H9 (cell line): ENCODE results near the gene MFSD12. TPM values are rescaled to one million over a fixed set of nuclear protein-coding genes. Genes with fewer than 3 reads are reported as not detected.

Source experiments
- DNase-seq: peaks from one replicate; pipeline ENCODE4 v3.0.0-alpha.2; 2017
- H2AFZ ChIP-seq: one replicate; pipeline ENCODE4 v1.6.1; 2013; ENCODE audit warnings: mild to moderate bottlenecking, low read length, control low read depth, moderate library complexity
- H2AK5ac ChIP-seq: 2 replicates; pipeline ENCODE4 v1.6.1; 2013; ENCODE audit warnings: low read length, control low read depth, mixed read lengths; ENCODE audit not compliant: insufficient read length
- H2BK120ac ChIP-seq: one replicate; pipeline ENCODE4 v1.6.1; 2013; ENCODE audit warnings: low read depth, mild to moderate bottlenecking, low read length, control low read depth, inconsistent platforms; ENCODE audit not compliant: poor library complexity, severe bottlenecking
- H2BK12ac ChIP-seq: 2 replicates; pipeline ENCODE4 v1.6.1; 2013; ENCODE audit warnings: low read length, control low read depth, mixed read lengths, low read depth; ENCODE audit not compliant: insufficient read length
- H2BK15ac ChIP-seq: 2 replicates; pipeline ENCODE4 v1.6.1; 2013; ENCODE audit warnings: low read depth, low read length, control low read depth
- H2BK20ac ChIP-seq: one replicate; pipeline ENCODE4 v1.6.1; 2013; ENCODE audit warnings: low read depth, mild to moderate bottlenecking, low read length, control low read depth, inconsistent platforms; ENCODE audit not compliant: poor library complexity, severe bottlenecking
- H2BK5ac ChIP-seq: 2 replicates; pipeline ENCODE4 v1.6.1; 2013; ENCODE audit warnings: low read length, control low read depth, mixed read lengths; ENCODE audit not compliant: insufficient read length
- H3K14ac ChIP-seq: 2 replicates; pipeline ENCODE4 v1.6.1; 2013; ENCODE audit warnings: low read length, control low read depth; ENCODE audit not compliant: insufficient read depth
- H3K18ac ChIP-seq: 2 replicates; pipeline ENCODE4 v1.6.1; 2013; ENCODE audit warnings: low read depth, mild to moderate bottlenecking, mixed read lengths, low read length, control low read depth; ENCODE audit not compliant: insufficient read length
- H3K23ac ChIP-seq: 2 replicates; pipeline ENCODE4 v1.6.1; 2013; ENCODE audit warnings: low read length, control low read depth, mixed read lengths, low read depth; ENCODE audit not compliant: insufficient read length
- H3K23me2 ChIP-seq: 2 replicates; pipeline ENCODE4 v1.6.1; 2013; ENCODE audit warnings: low read depth, mild to moderate bottlenecking, mixed read lengths, low read length, control low read depth; ENCODE audit not compliant: insufficient read length, poor library complexity, severe bottlenecking
- H3K27ac ChIP-seq: 2 replicates; pipeline ENCODE4 v1.5.1; 2013; ENCODE audit warnings: low read length, control low read depth, mixed read lengths, low read depth; ENCODE audit not compliant: insufficient read length
- H3K27me3 ChIP-seq: 2 replicates; pipeline ENCODE4 v1.6.1; 2013; ENCODE audit warnings: low read length, control low read depth, inconsistent platforms; ENCODE audit not compliant: insufficient read depth
- H3K4ac ChIP-seq: 2 replicates; pipeline ENCODE4 v1.6.1; 2013; ENCODE audit warnings: low read depth, mild to moderate bottlenecking, control low read depth, inconsistent platforms, low read length, moderate library complexity
- H3K4me1 ChIP-seq: 2 replicates; pipeline ENCODE4 v1.6.1; 2013; ENCODE audit warnings: low read length, control low read depth, inconsistent platforms; ENCODE audit not compliant: insufficient read depth
- H3K4me2 ChIP-seq: 2 replicates; pipeline ENCODE4 v1.6.1; 2013; ENCODE audit warnings: low read length, control low read depth, mixed read lengths; ENCODE audit not compliant: insufficient read length, insufficient read depth
- H3K56ac ChIP-seq: 2 replicates; pipeline ENCODE4 v1.6.1; 2013; ENCODE audit warnings: low read depth, mild to moderate bottlenecking, mixed read lengths, low read length, control low read depth; ENCODE audit not compliant: insufficient read length
- H3K79me1 ChIP-seq: 2 replicates; pipeline ENCODE4 v1.6.1; 2013; ENCODE audit warnings: low read depth, mild to moderate bottlenecking, moderate library complexity, low read length, control low read depth, inconsistent platforms; ENCODE audit not compliant: insufficient read depth, poor library complexity, severe bottlenecking
- H3K79me2 ChIP-seq: 2 replicates; pipeline ENCODE4 v1.6.1; 2013; ENCODE audit warnings: low read length, control low read depth, inconsistent platforms; ENCODE audit not compliant: insufficient read depth
- H3K9ac ChIP-seq: 2 replicates; pipeline ENCODE4 v1.6.1; 2013; ENCODE audit warnings: low read length, control low read depth, mixed read lengths; ENCODE audit not compliant: insufficient read length; ENCODE audit errors: extremely low read depth
- H3K9me3 ChIP-seq: one replicate; pipeline ENCODE4 v1.6.1; 2013; ENCODE audit warnings: low read depth, low read length, inconsistent platforms; ENCODE audit not compliant: control insufficient read depth
- H3T11ph ChIP-seq: one replicate; pipeline ENCODE4 v1.6.1; 2013; ENCODE audit warnings: mild to moderate bottlenecking, low read length, control low read depth, inconsistent platforms
- H4K20me1 ChIP-seq: one replicate; pipeline ENCODE4 v1.6.1; 2013; ENCODE audit not compliant: control insufficient read depth, insufficient read length, insufficient read depth
- H4K5ac ChIP-seq: 2 replicates; pipeline ENCODE4 v1.6.1; 2013; ENCODE audit warnings: low read depth, mild to moderate bottlenecking, mixed read lengths, low read length, control low read depth; ENCODE audit not compliant: insufficient read length
- H4K8ac ChIP-seq: replicated peaks from 2 replicates; pipeline ENCODE4 v1.6.1; 2013; ENCODE audit warnings: low read length, control low read depth, mixed read lengths, low read depth; ENCODE audit not compliant: insufficient read length
- H4K91ac ChIP-seq: 2 replicates; pipeline ENCODE4 v1.6.1; 2013; ENCODE audit warnings: low read depth, mild to moderate bottlenecking, moderate library complexity, mixed read lengths, low read length, control low read depth; ENCODE audit not compliant: insufficient read length
- H3K27ac Mint-ChIP-seq, 3 experiments: 2 replicates in 2 of 3; 3 replicates in 1 of 3; pipeline ENCODE4 v1.8.0; 2020 to 2021; ENCODE audit warnings: mixed read lengths in 3 of 3, mild to moderate bottlenecking in 1 of 3, moderate library complexity in 1 of 3
- H3K27me3 Mint-ChIP-seq: 2 replicates; pipeline ENCODE4 v1.8.0; 2021; ENCODE audit warnings: low read depth, mild to moderate bottlenecking, moderate library complexity, mixed read lengths
- H3K36me3 Mint-ChIP-seq, 3 experiments: 2 replicates in 2 of 3; 3 replicates in 1 of 3; pipeline ENCODE4 v1.8.0; 2020 to 2021; ENCODE audit warnings: low read depth in 3 of 3, mixed read lengths in 3 of 3; ENCODE audit not compliant: insufficient read depth in 1 of 3
- H3K4me1 Mint-ChIP-seq, 2 experiments: 2 replicates each; pipeline ENCODE4 v1.8.0; 2020; ENCODE audit warnings: mixed read lengths in 2 of 2
- H3K4me3 Mint-ChIP-seq, 2 experiments: 2 replicates in 1 of 2; 3 replicates in 1 of 2; pipeline ENCODE4 v1.8.0; 2020 to 2021; ENCODE audit warnings: mild to moderate bottlenecking in 2 of 2, mixed read lengths in 2 of 2, moderate library complexity in 1 of 2
- H3K9me3 Mint-ChIP-seq, 2 experiments: 2 replicates in 1 of 2; 3 replicates in 1 of 2; pipeline ENCODE4 v1.8.0; 2020; ENCODE audit warnings: mild to moderate bottlenecking in 2 of 2, mixed read lengths in 2 of 2, moderate library complexity in 1 of 2
- CTCF ChIP-seq: fragments of 200-600 bp; sonication (generic); conservative IDR thresholded peaks from 3 replicates; pipeline ENCODE4 v1.8.0; 2021; ENCODE audit warnings: antibody characterized with exemption, mild to moderate bottlenecking
- whole genome bisulfite sequencing: extraction: QIAGEN DNeasy Blood & Tissue Kit; methylation state at CpG from one replicate; pipeline ENCODE4 v1.1.7; 2013; ENCODE audit warnings: missing lambda C conversion rate, low lambda C conversion rate, mixed read lengths; ENCODE audit not compliant: insufficient read length; ENCODE audit errors: extremely low coverage; 5-methylcytosine and 5-hydroxymethylcytosine counted together
- total RNA-seq: library from RNA; stranded (reverse); gene quantifications from 2 replicates; pipeline ENCODE4 v1.2.1, GENCODE V29; 2021

Gene MFSD12
- total RNA-seq, 1 experiment from 2014 or later, result 58.8 TPM

- no peak overlapping the region for H2BK20ac ChIP-seq
- H2BK15ac ChIP-seq, result no peak overlapping the region
- no peak overlapping the region for H3K23ac ChIP-seq
- no peaks in the 10 kb centered on the region for H3K4me1 ChIP-seq
- no peak overlapping the region for H4K91ac ChIP-seq
- no peaks in the 10 kb centered on the region for H3K9me3 ChIP-seq
- H3K27me3 ChIP-seq, result no peaks in the 10 kb centered on the region
- H2BK12ac ChIP-seq, result no peak overlapping the region
- H2AK5ac ChIP-seq, result no peak overlapping the region
- Mint-ChIP-seq H3K27me3 (no peaks in the 10 kb centered on the region), H3K4me1 (no peaks in the 10 kb centered on the region), H3K27ac (no peak overlapping the region), H3K9me3 (no peaks in the 10 kb centered on the region), H3K4me3 (no peak overlapping the region), H3K36me3 (peaks cover 12 to 36% (median 35%) of the 10 kb centered on the region in 3 experiments; a peak in 6 of 7 replicates)
- WGBS, result no CpG with 5 or more reads among the region's 14 CpGs
- no peak overlapping the region for H3K18ac ChIP-seq
- DNase-seq, result no peak
- no peak overlapping the region for H3K56ac ChIP-seq
- H4K5ac ChIP-seq, result no peak overlapping the region
- no peak overlapping the region for H4K8ac ChIP-seq
- no peak overlapping the region for H2AFZ ChIP-seq
- no peaks in the 10 kb centered on the region for H4K20me1 ChIP-seq
- H3K79me2 ChIP-seq, result no peaks in the 10 kb centered on the region
- no peak overlapping the region for H3K14ac ChIP-seq
- no peak overlapping the region for H2BK5ac ChIP-seq
- H3K79me1 ChIP-seq, result no peaks in the 10 kb centered on the region
- TF ChIP-seq CTCF, result no peak
- H3K4me2 ChIP-seq, result no peak overlapping the region
- H2BK120ac ChIP-seq, result no peak overlapping the region
- no peak overlapping the region for H3K4ac ChIP-seq
- H3K23me2 ChIP-seq, result no peaks in the 10 kb centered on the region
- H3T11ph ChIP-seq, result no peak overlapping the region
- no peak overlapping the region for H3K9ac ChIP-seq
- H3K27ac ChIP-seq, result no peak overlapping the region
These were observed 29.3 kb downstream of the MFSD12 start for GRCh38 chr19:3528080-3528479.
